B cell (primary cell): ENCODE data around the gene TMOD3.

Experiments used
- EZH2 ChIP-seq: IDR thresholded peaks from 2 replicates; pipeline ENCODE4 v1.6.1; 2012; ENCODE audit warnings: borderline replicate concordance, low read depth, mild to moderate bottlenecking, moderate library complexity, low read length; ENCODE audit not compliant: insufficient read depth, poor library complexity, severe bottlenecking
- TF ChIP-seq, protein P1 (sequence below): fragments of 200-600 bp; IDR thresholded peaks from one replicate; pipeline ENCODE4 v1.8.0; 2022; ENCODE audit warnings: antibody characterized with exemption, mild to moderate bottlenecking

DNA sequence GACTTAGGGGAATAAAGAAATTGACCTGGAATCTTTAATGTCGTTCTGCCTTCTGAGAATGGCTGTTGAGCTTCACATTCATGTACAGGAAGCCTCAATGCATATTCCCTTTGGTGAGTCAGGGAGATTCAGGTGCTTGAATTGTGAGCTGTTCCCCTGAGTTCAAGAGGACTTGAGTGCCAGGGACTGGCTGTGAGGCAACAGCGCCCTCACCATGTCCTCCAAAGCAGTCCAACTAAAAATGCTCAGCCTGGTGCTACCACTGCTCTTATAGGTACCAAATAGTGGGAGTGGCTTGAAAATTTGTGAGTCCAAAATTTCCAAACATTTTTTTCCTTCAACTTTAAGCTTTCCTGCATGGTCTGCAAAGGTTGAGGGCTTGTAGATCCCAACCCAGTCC lies 88.0 kb downstream of the TMOD3 start:
- TF ChIP-seq, protein P1, sequence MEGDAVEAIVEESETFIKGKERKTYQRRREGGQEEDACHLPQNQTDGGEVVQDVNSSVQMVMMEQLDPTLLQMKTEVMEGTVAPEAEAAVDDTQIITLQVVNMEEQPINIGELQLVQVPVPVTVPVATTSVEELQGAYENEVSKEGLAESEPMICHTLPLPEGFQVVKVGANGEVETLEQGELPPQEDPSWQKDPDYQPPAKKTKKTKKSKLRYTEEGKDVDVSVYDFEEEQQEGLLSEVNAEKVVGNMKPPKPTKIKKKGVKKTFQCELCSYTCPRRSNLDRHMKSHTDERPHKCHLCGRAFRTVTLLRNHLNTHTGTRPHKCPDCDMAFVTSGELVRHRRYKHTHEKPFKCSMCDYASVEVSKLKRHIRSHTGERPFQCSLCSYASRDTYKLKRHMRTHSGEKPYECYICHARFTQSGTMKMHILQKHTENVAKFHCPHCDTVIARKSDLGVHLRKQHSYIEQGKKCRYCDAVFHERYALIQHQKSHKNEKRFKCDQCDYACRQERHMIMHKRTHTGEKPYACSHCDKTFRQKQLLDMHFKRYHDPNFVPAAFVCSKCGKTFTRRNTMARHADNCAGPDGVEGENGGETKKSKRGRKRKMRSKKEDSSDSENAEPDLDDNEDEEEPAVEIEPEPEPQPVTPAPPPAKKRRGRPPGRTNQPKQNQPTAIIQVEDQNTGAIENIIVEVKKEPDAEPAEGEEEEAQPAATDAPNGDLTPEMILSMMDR: no peak
- no peak for TF ChIP-seq EZH2
